Cortex of kidney (tissue), 1 donor: ENCODE measurements around the gene DPF3.
"Not testable (repeated sequence)": the region's sequence is repeated elsewhere in the genome, so short reads cannot be mapped to it uniquely, and the experiment has no call there.

Experiments
- DNase-seq: peaks from one replicate; lab custom pipeline; 2025; lab: John Stamatoyannopoulos, UW

DPF3 gene

DNA sequence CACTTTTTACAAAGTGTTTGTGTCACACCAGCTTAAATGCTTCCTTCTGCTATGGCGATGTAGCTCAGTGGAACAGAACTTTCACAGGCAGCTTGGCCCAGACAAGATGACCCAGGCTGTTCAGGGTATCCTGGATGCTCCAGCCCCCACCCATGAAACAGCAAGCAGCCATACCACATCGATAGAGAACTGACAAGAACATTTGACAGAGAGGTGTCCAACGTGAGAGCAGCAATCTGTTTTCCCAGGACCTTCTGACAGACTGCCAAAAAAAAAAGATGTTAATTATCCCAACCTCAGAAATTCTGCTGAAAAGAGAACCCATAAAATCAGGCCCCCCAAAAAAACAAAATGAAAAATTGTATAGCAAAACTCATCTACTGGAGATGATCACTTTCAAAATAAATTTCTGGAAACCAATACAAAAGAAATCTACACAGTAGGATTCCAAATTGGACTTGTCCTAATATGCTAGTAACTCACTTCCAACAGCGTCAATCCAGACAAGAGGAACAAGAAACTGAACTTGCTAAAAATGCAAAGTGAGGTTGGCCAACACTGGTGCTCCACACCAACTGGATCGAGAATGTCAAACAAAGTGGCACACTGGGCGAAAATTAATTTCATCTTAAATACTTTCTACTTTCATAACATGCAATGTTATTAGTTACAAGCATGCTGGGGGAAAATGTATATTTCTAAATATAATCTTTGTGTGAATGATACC lies 118.8 kb downstream of the DPF3 start:
- no peak for DNase-seq

DNA sequence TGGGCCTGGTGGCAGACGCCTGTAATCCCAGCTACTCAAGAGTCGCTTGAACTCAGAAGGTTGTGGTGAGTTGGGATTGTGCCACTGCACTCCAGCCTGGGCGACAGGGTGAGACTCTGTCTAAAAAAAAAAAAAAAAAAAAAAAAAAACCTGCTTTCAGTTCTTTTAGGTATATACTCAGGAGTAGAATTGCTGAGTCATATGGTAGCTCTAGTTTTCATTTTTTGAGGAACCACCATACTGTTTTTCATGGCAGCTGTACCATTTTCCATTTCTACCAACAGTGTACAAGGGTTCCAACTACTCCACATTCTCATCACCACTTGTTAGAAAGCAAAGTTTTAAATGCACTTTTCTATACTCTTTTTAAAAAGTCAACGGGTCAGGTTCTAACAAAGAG lies 119.8 kb downstream of the DPF3 start:
- DNase-seq: no peak

DNA sequence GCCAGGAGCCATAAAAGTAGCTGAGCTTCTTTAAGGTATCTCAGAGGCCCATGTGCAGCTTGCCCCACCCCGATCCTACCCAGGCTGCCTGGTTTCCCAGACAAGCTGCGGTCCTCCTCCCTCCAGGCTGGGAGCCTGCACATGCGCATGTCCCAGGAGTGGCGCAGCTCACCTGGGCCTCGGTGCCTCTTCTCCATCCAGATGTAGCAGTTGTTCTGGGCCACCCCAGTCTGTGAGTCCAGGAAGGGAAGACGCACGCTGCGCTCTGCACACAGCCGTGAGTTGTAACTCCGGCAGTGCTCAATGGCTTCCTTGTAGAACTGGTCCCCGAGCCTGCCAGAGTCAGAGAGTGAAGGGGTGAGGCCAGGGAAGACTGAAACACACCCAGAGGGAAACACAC lies 122.3 kb downstream of the DPF3 start:
- no peak for DNase-seq

DNA sequence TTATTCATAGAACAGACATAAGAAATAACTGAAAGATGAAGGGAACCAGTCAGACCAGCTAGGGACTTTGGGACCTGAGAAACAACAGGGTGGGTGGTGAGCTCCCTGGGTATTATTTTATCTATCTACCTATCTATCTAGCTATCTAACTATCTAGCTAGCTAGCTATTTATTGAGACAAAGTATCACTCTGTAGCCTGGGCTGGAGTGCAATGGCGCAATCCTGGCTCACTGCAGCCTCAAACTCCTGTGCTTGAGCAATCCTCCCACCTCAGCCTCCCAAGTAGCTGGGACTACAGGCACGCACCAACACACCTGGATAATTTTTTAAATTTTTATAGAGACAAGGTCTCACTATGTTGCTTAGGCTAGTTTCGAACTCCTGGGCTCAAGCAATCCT lies 127.6 kb downstream of the DPF3 start:
- DNase-seq: no peak

DNA sequence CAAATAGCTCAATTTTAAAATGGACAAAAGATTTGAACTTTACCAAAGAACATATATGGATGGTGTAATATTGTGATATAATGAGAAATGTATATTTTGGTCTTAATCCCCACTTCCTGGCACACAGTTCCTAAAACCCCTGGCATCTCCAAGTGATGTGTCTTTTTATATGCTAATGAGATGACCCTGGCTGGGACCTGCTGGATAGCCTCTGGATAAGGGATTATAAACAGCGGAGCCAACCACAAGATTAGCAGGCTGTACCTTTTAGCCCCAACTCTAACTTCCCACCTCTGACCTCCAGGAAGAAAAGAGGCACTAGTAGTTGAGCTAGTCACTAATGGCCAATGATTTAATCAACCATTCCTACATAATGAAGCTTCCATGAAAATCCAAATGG lies 130.0 kb downstream of the DPF3 start:
- no peak for DNase-seq

DNA sequence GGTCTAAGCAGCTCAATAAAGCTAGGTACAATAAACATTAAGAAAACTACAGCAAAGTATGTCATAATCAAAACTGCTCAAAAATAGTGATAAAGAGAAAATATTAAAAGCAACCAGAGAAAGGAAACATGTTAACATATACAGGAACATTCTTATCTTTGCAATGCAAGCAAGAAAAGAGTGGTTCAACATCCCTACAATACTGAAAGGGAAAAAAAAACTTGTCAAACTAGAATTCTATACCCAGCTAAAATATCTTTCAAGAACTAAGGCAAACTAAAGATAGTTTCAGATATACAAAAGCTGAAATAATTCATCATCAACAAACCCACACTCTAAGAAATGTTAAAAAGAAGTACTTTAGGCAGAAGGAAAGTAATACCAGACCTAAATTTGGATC lies 134.2 kb downstream of the DPF3 start:
- no peak for DNase-seq

DNA sequence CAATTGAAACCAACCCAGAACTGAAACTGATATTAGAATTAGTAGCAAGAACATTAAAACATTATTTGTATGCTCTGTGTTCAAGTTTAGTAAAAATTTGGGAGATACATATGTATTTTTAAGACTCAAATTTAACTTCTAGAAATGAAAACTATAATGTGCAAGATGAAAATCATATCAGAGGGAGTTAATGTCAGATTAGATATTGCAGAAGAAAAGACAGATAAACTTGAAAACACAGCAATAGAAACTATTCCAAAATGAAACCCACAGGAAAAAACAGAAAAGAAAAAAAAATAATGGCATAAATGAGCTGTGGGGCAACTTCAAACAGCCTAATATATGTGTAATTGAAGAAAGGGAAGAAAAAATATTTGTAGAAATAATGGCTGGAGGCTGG lies 134.9 kb downstream of the DPF3 start:
- DNase-seq: no peak

DNA sequence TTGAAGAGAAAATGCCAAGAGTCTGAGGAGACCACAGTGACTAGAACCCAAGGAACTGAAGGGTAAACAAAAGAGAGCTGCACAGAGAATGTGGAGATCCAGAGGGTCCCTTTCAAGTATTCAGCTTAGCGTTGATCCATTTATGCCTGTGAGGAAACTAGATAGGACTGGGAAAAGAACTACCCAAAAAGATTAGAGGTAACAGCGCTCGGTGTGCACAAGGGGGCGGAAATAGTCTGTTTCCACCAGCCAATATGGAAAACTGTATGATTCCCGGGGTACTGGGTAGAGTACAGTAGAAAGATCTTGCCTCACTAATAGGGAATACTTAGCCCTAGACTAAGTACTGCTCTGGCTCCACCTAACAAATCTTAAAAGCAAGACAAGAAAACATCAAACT lies 135.5 kb downstream of the DPF3 start:
- DNase-seq: no peak

DNA sequence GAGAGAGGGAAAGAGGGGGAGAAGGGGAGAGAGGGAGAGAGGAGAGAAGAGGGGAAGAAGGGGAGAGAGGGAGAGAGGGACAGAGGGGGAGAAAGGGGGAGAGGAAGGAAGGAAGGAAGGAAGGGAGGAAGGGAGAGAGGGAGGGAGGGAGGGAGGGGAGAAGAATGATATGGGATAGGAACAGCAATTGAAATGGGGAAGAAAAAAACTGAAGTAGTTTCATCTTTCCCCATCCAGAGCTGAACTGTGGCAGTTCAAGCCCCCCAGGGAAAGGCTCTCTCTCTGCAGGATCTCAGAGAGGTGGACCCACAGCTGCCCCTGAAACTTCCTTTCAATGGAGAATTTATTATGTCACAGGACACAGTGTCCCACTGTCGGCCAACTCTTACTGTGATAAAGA lies 136.9 kb downstream of the DPF3 start:
- no peak for DNase-seq

DNA sequence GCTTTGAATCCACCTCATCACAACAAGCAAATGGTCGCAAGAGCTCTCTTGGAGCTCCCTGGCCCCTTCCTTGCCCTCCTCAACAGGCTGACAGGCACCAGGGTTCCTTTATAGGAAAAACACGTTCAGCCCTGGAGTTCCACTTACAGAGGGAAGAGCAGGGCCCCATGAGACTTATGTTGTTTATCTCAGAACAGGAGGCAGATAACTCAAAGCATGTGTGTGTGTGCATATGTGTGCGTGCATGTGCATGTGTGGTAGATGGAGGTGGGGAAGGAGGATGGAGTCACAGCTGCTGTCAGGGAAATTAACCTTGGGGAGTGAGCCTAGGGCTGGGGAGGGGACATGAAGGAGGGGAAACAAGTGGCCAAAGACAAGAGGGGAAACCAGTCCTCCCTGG lies 138.1 kb downstream of the DPF3 start:
- no peak for DNase-seq

DNA sequence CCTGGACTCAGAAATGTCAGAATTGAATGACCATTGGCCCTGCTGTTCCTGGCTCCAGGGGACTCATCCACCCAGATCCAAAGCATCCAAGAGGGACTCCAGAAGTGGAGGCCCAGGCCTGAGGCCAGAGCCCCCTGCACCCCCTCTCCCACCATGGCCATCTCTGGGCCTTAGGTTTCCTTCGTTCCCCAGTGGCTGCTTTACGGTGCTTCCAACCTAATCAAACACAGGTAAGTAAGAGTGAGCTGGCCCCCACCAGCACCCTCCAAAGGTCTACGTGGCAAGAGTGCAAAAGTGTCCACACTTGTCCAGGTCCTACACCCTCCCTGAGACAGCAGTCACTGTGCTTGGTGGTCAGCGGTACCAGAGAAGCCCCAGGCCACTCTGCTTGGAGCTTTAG lies 139.0 kb downstream of the DPF3 start:
- DNase-seq: no peak

DNA sequence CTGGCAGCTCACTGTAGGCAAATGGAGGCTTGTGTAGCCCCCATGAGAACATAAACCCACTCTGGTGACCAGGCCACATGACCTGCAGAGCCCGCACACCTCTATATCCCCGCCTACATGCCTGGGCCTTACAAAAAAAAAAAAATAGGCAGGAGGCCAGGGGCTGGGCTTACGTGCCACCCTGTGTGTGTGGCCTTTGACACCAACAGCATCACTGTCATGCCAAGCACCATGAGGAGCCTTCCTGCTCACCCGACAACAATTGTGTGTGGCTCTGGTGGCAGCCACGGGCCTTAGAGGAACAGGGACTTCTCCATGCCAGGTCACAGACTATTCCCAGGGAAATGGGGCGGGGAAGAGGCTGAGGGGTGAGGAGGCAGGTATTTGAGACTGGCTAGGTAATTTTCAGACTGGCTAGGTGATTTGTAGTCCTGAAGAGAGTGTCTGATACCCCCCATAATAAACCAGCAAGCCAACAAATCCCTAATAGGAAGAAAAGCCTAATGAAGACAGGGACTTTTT lies 140.0 kb downstream of the DPF3 start:
- DNase-seq: no peak

DNA sequence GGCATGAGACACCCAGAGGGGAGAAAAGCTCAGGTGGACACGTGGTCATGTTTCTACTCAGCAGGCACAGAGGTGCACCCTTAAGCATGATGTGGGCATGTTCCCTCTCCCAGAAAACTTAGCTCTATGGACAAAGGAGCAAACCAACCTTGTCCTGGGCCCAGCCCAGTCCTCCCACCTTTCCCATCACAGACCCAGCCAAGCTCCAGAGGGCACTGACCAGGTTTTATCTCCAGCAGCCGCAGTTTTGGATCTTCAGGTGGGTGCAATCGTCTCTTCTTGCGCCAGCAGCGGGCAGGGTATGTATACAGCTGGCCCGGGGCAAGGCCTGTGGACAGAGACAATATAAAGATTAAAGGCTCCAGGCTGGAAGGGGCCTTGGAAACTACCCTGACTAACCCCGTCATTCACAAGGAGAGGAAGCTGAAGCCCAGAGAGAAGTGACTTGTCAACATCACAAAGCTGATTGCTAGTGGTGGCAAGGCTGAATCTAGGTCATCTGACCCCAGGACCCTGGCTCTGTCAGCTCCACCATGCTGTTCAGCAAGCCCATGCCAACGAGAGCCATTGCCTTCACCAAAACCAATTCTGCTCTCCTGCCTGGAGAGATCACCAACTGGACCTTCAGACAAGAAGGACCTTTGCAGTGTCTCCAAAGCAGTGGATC lies 140.7 kb downstream of the DPF3 start:
- no peak for DNase-seq

DNA sequence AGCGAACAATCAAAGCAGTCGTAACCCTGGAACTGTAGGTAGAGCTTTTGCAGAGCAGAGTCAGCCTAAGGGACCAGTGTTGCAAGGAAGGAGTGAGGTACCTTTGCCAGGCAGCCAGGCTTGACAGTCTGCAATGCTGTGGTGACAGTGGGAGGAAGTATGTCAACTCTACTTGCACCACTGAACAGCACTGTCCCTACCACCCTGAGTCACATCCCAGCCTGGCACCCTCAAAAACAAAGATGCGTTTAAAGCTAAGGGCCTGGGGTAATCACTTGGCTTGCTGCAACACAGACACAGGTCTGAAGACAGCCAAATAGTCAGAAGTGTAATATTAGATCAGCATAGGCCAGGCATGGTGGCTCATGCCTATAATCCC lies 141.9 kb downstream of the DPF3 start:
- DNase-seq: no peak

DNA sequence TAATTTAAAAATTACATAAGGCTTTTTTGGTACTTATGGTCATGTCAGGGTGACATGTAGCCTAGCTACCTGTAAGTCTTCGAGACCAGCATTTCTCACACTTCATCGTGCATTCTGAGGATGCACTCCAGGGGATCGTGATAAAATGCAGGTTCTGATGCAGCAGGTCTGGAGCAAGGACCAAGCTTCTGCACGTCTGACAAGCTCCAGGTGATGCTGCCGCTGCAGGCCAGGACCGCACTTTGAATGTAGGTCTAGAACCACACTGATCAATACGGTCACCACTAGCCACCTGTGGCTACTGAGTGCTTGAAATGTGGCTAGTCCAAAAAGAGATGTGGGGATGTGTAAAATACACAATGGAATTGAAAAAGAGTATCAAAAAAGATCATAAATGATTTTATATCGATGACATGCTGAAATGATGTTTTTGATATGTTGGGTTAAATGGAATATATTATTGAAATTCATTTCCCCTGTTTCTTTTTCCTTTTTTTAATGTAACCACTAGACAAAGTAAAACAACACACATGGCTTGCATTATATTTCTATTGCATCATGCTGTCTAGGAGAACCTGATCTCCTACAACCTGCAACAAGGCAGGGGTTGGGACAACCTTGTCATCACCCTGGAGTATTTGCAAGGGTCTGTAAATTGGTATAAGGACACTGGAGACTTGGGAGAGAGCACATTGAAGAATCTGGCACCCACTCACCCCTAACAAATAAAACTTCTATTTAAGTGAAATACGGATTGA lies 142.4 kb downstream of the DPF3 start:
- no peak for DNase-seq

DNA sequence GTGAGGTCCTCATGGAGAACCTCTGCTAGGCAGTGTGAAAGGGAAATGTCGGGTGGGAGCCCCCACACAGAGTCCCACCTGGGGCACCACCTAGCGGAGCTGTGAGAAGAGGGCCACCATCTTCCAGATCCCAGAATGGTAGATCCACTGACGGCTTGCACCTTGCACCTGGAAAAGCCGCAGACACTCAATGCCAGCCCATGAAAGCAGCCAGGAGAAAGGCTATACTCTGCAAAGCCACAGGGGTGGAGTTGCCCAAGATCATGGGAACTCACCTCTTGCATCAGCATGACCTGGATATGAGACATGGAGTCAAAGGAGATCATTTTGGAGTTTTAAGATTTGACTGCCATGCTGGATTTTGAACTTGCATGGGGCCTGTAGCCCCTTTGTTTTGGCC lies 145.0 kb downstream of the DPF3 start:
- not testable (repeated sequence) for DNase-seq

DNA sequence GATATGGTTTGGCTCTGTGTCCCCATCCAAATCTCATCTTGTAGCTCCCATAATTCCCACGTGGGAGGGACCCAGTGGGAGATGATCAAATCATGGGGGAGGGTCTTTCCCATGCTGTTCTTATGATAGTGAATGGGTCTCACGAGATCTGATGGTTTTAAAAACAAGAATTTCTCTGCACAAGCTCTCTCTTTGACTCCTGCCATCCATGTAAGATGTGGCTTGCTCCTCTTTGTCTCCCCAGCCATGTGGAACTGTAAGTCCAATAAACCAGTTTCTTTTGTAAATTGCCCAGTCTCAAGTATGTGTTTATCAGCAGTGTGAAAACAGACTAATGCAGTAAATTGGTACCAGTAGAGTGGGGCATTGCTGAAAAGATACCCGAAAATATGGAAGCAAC lies 146.2 kb downstream of the DPF3 start:
- DNase-seq: no peak

DNA sequence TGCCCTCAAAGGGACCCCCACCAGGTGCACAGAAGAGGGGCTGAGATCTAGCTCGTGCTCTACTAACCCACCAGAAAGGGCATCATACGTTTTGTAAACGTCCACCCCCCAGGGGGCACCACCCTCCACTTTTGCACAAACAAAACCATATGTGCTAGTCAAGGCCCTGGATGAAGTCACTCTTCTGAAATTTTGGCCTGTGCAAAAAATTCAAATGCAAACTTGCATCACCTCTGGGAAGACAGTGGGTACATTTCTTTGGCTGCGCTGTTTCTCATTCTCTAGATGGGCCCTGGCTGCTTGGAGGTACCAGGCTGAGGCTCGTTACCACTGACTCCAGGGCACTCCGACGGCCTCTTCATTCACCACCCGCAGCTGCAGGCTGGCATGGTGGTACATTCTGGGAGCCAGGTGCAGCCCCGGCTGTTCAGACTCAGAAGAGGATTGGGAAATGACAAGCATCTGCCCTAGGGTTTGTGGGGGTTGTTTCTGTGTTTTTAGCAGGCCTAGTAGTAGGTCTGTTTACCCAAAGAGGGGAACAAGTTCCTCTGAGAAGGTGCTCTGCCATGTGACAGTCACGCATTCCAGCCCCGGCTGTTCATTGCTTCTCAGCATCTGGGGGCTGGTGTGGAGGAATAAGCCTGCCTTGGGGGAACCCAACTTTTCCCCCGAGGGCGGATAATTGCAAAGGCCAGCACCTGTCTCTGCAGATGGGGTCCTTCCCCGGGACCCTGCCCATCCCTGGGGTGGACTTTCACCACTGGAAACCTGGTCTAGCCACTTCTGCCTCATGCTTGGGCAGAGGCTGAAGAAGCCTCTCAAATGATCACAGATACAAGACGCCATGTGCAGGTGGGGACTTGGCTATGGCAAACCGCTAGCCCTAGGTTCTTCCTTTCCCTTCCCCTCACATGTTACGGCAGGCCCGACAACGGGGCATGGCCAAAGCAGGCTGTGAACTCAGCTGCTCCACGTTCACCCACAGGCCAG lies 147.6 kb downstream of the DPF3 start:
- no peak for DNase-seq

DNA sequence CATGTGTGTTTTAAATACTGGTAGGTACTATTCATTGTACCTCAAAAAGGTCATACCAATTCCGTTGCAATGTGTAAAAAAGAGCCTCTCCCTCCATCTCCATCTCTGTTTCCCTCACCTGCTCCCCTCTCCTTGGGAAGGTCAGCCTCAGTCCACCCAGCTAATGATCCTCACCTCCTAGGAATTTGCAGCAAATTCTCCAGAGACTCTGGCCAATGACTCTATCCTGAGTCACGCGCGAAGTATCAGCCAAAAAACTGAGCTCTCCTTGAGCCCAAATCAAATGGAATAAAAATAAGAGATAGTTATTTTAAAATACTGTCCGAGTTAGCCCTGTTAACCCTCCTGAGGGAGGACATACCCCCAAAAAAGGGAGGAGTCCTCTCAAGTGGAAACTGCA lies 148.4 kb downstream of the DPF3 start:
- DNase-seq: no peak

DNA sequence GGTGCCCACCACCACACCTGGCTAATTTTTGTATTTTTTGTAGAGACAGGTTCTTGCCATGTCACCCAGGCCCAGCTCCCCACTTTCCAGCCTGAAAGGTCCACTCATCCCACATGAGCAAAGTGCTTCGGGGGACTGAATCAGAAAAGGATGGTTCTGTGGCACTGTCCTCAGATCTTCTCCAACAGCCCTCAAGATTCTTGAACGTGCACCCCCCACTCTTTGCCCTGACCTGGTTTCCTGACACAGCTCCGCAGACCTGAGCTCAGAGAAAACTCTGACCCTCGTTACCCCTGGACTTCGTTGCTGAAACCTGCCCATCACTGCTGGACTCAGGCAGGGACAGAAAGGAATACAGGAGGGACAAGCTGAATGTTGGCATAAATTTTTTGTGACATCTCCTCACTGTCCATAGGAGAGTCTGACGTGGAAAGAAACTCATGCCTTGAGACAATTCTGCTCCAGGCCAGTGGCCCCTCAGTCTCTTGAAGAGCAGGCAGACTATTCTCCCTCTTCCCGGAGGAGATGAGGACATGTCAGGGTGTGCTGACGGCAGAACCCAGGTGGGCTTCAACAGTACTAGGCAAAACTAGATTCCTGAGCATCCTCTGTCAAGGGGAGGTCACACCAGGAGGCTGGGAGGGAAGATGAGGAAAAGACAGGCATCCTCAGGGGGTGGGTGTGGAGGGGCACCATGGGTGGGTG lies 149.3 kb downstream of the DPF3 start:
- no peak for DNase-seq

DNA sequence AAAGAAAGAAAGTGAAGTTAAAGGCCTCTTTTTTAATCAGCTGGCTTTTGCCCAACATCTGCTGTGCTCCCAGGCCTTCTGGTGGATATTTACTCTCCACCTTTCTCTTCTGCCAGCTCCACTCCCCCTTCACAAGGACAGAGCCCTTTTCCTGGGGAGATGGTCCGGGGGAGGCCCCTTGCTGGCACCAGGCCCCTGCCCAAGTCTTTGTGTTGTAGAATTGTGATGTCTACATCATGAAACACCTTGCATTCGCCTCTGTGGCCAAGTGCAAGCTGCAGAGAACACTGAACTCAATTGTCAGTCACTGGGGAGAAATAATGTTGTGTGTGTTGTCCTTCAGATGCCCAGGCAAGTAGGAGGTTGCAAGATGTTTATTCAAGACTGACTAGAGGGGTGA lies 150.3 kb downstream of the DPF3 start:
- no peak for DNase-seq
